HG03571 (cell line): ENCODE data around the gene TPX2.
"Not testable (repeated sequence)": the region's sequence is repeated elsewhere in the genome, so short reads cannot be mapped to it uniquely, and the experiment has no call there.

ENCODE experiments used
- ATAC-seq: cut with Tn5 transposase; IDR thresholded peaks from one replicate; pipeline ENCODE4 v1.9.1; 2021; ENCODE audit not compliant: unreplicated experiment

TPX2 gene

DNA sequence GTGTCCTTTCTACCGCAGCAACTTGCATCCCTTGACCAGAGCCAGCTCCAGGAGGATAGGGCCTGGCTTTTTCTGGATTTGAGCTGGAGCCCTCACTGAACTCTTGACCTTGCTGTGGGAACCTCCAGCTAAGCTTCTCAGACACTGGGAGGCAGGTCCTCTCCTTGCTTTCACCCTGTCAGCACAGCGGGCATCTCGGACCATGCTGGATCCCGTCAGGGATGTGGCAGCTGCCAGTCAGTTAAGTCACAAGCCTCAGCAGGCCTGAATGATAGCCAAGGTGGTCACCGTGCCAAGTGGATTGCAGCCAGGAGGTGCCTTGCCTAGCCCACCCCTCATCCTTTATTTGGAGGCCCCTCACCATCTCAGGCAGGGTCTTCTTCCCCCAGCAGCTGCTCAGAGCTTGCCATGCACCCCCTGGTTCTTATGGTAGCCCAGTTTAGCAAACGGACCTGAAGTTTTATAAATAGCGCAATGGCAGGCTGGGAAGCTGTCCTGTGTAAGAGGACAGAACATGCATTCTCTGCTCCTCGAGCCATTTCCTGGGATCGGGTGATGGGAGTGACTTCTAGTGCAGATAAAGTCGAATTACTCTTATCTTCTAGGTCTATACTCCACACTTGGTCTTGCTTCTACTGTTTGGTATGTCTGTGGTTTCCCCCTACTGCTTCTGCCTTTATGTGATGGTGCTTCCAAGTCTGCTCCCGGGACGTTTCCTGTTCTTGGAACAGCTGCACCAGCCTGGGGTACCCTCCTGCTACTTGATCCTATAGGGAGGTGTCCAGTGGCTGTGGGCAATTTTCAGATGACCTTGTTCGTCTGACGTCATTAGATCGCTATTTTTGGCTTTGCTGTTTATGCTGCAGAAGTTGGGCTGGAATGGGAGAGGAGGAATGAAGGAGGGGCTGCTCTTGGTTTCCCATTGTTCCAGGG, 73.0 kb downstream of the TPX2 start:
- ATAC-seq, result no peak

- no peak for ATAC-seq
Measured at GRCh38 chr20:31813611-31814010, 74.5 kb downstream of the TPX2 start.

- ATAC-seq, result not testable (repeated sequence)
Measured at GRCh38 chr20:31814142-31814541, 75.1 kb downstream of the TPX2 start.

- ATAC-seq, result no peak
Measured at GRCh38 chr20:31815408-31816188, 76.5 kb downstream of the TPX2 start.

- no peak for ATAC-seq
Measured at GRCh38 chr20:31816221-31816620, 77.1 kb downstream of the TPX2 start.

DNA sequence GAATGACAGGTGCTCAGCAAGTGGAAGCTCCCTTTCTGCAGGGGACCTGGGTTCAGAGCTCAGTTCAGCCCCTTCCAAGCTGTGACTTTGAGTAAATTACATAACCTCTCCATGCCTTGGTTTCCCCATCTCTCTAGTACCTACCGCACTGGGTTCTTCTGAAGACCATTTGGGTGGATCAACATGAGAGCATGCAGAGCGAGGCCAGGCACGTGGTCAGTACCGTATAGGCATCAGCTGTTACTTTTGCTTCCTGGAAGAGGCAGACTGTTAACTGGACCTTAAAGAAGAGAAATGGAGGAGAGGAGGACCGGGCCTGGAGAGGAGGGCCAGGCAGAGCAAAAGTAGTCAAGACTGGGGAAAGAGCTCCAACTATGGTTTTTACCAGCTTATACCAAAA, 78.4 kb downstream of the TPX2 start:
- ATAC-seq, result no peak

- no peak for ATAC-seq
Measured at GRCh38 chr20:31818376-31818908, 79.4 kb downstream of the TPX2 start.

- ATAC-seq, result no peak
Measured at GRCh38 chr20:31819083-31819784, 80.1 kb downstream of the TPX2 start, which contains the start of gene MYLK2. TSS of gene MYLK2 (plus strand) at chr20:31819356. CDS start at chr20:31819581, 225 bp downstream.

GRCh38 chr20:31820228-31820627, 81.1 kb downstream of the TPX2 start:
- ATAC-seq, result no peak

DNA sequence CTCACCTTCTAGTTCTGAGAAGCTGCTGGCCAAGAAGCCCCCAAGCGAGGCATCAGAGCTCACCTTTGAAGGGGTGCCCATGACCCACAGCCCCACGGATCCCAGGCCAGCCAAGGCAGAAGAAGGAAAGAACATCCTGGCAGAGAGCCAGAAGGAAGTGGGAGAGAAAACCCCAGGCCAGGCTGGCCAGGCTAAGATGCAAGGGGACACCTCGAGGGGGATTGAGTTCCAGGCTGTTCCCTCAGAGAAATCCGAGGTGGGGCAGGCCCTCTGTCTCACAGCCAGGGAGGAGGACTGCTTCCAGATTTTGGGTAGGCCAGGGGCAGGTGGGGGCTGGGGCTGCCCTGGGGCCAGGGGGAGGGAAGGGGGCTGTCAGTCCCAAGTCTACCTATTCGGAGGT, 82.3 kb downstream of the TPX2 start:
- no peak for ATAC-seq

- no peak for ATAC-seq
Measured at GRCh38 chr20:31822421-31823330, 83.6 kb downstream of the TPX2 start.

- ATAC-seq, result no peak
Measured at GRCh38 chr20:31823360-31824124, 84.5 kb downstream of the TPX2 start.

GRCh38 chr20:31824125-31824485, 85.0 kb downstream of the TPX2 start:
- no peak for ATAC-seq

GRCh38 chr20:31824554-31825313, 85.6 kb downstream of the TPX2 start:
- ATAC-seq, result no peak

DNA sequence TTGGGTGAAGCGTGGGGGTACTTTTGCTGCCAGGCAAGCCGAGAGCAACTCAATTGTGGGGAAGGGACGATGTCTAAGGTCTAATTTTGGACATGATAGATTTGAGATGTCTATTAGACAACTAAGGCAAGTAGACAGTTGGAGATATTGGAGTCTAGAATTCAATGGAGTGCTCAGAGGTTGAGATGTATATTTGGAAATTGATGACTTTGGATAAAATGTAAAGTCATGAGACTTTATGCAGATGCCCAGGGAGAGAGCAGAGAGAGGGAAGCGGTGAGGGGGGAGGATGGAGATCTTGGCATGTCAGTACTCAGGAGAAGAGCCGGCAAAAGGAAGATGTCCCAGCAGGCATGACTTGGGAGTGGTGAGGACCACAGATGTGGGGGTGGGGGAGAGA, 87.0 kb downstream of the TPX2 start:
- ATAC-seq, result no peak

DNA sequence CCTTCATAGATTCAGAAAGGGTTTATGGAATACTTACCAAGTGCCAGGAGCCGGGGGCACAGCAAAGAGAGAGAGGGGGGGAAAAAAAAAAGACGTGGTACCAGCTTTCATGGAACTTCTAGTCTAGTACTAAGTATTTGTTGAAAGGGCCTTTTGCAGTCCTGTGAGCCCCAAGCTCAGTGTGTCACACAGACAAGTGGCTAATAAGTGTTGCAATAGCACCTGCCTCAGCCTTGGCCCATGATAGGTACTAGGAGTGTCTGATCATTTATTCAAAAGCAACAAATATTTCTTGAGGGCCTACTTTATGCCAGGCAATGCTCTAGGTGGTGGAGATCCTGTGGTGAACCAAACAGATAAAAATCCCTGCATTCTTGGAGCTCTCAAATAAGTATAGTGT, 88.0 kb downstream of the TPX2 start:
- ATAC-seq, result no peak

DNA sequence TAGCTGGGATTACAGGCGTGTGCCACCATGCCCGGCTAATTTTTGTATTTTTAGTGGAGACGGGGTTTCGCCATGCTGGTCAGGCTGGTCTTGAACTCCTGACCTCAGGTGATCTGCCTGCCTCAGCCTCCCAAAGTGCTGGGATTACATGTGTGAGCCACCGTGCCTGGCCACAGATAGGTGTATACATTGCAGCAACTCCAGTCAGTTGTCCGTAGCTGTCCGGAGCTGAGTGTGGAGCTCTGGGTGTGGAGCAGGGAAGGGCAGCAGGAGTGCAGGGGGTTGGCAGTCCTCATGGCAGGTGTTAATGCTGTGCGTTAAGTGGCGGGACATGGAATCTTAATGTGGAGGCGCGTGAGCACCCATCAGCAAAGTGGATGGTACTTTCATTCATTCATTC, 88.9 kb downstream of the TPX2 start:
- not testable (repeated sequence) for ATAC-seq

- no peak for ATAC-seq
Measured at GRCh38 chr20:31829731-31830130, 90.6 kb downstream of the TPX2 start.
